Activated effector memory CD4-positive, alpha-beta T cell treated with Interleukin-2 at 50 U/mL for 16 hours (primary cell): ENCODE measurements around the gene MRPL34.

Source experiments
- DNase-seq: peaks from one replicate; pipeline ENCODE4 v3.0.0-alpha.2; 2020

MRPL34 gene

GRCh38 chr19:17347361-17347760, 41.7 kb downstream of the MRPL34 start:
- no peak for DNase-seq

GRCh38 chr19:17347877-17348276, 42.2 kb downstream of the MRPL34 start:
- no peak for DNase-seq

GRCh38 chr19:17348700-17349099, 43.0 kb downstream of the MRPL34 start:
- DNase-seq: no peak

GRCh38 chr19:17351815-17352435, 46.3 kb downstream of the MRPL34 start:
- DNase-seq: no peak

- no peak for DNase-seq
Observed at GRCh38 chr19:17352608-17353280, 47.1 kb downstream of the MRPL34 start.

- no peak for DNase-seq
Observed at GRCh38 chr19:17353386-17353785, 47.7 kb downstream of the MRPL34 start.
